ENCODE measurements around the gene ALKBH7. TPM values are rescaled to one million over a fixed set of nuclear protein-coding genes. Genes with fewer than 3 reads are reported as not detected.
A peak's percentile ranks its signal among the peaks of the same experiment; 100 is the strongest.

Gene ALKBH7
- total RNA-seq, 1 experiment from 2014 or later, result 35.7 TPM

DNA sequence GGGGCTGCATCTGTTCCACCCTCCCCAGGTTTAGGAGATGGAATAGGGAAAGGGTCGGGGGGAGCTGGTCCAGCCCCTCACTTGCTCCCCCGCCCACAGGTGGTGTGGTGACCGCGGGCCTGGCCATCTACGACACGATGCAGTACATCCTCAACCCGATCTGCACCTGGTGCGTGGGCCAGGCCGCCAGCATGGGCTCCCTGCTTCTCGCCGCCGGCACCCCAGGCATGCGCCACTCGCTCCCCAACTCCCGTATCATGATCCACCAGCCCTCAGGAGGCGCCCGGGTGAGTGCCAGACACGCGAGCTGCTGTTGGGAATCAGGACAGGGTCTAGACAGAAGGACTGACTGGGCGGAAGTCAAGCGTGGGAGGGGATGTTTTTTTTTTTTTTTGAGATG lies 8.2 kb upstream of the ALKBH7 start:
- DNase-seq (ENCODE audit: low read depth), result no peak

- DNase-seq (ENCODE audit: low read depth), result peak; percentile 99
These were observed 660 bp downstream of the ALKBH7 start for GRCh38 chr19:6373096-6373812.

DNA sequence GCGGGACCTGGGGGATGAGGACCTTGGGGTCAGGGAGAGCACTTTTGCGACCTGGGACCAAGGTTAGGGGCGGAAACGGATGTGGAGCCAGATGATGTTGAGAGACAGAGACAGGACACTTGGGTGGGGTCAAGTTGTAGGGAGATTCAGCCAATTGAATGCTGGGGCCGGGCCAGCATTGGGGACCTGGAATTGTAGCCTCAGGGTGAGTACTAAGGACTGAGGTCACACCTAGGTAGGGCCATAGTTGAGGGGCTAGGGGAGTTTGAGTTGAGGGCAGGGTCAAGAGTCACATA lies 1.2 kb downstream of the ALKBH7 start:
- DNase-seq (ENCODE audit: low read depth), result no peak

GRCh38 chr19:6374161-6374709 lies 1.6 kb downstream of the ALKBH7 start:
- DNase-seq (ENCODE audit: low read depth), result no peak

- DNase-seq (ENCODE audit: low read depth), result no peak
These were observed 2.3 kb downstream of the ALKBH7 start for GRCh38 chr19:6374711-6375410.

DNA sequence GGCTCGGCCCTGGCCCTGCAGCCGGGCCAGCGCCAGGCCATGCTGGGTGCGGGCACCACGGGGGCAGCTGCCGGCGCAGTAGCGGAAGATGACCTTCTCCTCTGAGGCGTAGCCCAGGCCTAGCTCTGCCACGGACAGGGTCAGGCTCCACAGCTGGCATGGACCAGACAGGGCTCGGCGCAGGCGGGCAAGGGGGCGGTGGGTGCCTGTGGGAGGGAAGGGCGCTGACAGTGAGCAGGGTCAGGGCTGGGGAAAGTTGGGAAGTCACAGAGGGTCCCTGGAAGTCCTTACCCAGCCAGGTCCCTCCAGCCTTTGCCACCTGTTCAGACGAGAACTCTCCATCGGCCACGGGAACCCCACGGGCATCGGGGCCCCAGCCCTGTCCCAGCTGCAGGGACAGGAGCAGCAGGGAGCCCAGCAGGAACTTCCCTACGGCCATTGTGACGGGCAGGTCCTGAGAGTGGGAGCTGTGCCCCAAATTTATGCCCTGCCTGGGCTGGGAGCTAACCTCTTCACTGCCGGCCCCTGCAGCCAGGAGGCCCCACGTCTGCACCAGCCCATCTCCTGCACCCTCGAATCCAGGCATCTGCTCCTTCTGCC lies 2.9 kb downstream of the ALKBH7 start, which contains the start of gene PSPN:
PSPN (minus strand) TSS at position 523 of the 600 bp plus-strand sequence; CDS start at position 439, 84 bp downstream.
- no peak for DNase-seq (ENCODE audit: low read depth)

- no peak for DNase-seq (ENCODE audit: low read depth)
These were observed 4.1 kb downstream of the ALKBH7 start for GRCh38 chr19:6376512-6377190.

GRCh38 chr19:6378041-6378440 lies 5.4 kb downstream of the ALKBH7 start:
- DNase-seq (ENCODE audit: low read depth), result no peak

- DNase-seq (ENCODE audit: low read depth), result no peak
These were observed 5.9 kb downstream of the ALKBH7 start for GRCh38 chr19:6378486-6378885.

DNA sequence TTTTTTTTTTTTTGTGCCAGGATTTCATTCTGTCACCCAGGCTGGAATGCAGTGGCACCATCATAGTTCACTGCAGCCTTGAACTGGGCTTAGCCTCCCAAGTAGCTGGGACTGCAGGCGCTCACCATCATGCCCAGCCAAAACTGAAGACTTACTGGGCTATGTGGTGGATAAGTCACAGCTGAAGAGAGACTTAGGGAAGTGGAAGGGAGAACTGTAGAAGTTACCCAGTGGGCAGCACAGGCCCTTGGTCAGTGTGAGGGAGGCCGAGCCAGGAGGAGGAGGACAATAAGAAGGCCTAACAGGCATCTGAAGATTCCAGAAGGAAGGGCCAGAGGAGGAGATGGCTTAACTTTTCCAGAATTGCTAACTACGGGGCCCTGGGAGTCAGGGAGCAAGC lies 7.2 kb downstream of the ALKBH7 start:
- no peak for DNase-seq (ENCODE audit: low read depth)

- no peak for DNase-seq (ENCODE audit: low read depth)
These were observed 8.6 kb downstream of the ALKBH7 start for GRCh38 chr19:6381030-6381750.

- DNase-seq (ENCODE audit: low read depth), result no peak
These were observed 10.6 kb downstream of the ALKBH7 start for GRCh38 chr19:6383188-6383587.

GRCh38 chr19:6384381-6384780 lies 11.8 kb downstream of the ALKBH7 start:
- no peak for DNase-seq (ENCODE audit: low read depth)

DNA sequence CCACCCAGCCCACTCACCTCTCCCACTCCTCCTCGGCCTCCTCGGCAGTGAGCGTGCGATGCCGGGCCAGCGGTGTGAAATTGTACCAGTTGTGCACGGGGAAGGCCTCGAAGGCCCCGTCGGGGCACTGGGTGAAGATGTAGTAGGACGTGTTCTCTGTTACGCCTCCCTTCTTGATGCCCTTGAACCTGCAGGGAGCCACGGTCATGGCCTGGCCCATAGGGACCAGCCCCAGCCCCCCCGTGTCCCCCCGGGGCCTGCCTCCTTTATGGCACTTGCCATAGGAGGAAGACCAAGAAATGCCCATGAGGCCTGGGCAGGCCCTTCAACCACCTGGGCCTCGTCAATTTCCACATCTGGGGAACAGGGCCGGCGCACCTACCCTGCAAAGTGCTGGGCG lies 14.8 kb downstream of the ALKBH7 start:
- DNase-seq (ENCODE audit: low read depth), result no peak

GRCh38 chr19:6392221-6393073 lies 19.9 kb downstream of the ALKBH7 start:
- DNase-seq (ENCODE audit: low read depth), result no peak

DNA sequence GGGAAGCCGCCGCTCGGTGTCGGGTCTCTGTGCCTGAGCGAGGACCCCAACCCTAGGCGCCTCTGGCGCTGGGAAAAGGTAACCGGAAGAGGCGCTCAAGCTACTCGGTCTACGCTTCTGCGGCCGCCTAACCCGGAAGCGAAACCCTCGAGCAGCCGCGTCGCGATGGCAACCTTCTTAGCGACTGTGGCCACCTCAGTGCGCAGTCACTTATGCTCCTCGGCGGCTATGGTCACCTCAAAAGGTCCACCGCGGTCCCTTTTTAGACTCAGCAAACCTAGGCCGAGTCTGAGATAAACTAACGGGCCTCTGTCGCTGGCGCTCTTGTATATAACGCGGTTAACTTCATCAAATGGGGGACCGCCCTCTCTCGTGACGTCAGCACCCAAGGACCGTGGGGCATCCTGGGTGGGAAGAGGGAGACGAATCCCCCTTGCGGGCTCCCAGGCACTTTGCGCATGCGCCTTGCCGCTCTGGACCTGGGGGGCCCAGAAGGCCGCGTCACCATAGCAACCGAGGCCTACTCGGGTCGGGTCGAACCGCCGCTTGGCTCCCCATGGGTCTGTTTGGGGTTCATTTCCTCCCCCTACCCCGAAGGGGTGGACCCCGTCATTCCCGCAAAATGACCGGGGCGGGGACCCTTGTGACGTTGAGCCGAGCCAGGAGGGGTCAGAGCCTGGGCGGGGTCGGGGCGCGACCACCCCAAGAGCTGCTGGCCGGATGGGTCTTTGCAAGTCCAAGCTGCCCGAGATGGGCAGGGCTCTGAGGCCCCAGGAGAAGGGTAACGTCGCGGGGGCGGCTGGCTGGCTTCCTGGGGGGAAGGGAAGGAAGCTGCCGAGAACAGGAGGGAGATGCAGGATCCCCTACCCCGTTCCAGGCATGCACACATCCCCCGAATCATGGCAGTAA lies 20.7 kb downstream of the ALKBH7 start, which contains the start of gene GTF2F1:
GTF2F1 (minus strand) TSS at position 91 of the 909 bp plus-strand sequence. CDS start 169 bp downstream, outside the sequence.
- peak; percentile 97 for DNase-seq (ENCODE audit: low read depth)

DNA sequence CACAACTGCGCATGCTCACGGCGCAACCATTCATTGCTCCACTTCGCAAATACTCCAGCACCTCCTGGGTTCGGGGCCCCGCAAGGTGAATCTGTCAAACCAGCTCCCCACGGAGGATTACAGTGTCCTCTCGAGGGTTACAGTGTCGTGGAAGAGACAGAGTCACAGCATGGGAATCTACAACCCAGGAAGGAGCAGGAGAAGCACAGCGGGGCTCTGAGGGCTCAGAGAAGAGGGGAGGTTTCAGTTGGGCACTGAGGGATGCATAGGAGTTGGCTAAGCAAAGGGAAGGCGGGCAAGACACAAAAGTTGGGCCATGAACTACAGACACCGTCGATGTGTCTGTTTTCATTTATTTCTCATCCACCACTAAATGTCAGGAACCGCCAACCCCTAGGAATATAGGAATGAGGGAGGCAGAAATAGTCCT lies 21.4 kb downstream of the ALKBH7 start:
- DNase-seq (ENCODE audit: low read depth), result no peak

DNA sequence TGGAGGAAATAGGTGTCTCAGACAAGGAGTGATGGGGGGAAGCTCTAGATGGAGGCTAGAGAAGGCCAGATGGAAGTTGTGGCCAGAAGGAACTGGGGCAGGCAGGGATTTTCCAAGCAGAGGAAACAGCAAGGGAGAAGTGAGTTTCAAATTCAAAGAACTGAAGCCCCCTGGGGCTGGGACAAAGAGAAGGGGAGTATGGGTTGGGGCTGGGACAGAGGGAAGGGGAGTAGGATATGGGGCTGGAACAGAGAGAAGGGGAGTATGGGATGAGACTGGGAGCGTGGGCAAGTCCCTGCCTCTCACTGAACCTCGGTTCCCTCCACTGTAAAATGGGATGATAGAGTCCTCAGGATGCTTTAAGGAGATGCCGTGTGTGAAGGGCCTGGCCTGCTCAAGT lies 22.2 kb downstream of the ALKBH7 start:
- no peak for DNase-seq (ENCODE audit: low read depth)

- DNase-seq (ENCODE audit: low read depth), result no peak
These were observed 23.7 kb downstream of the ALKBH7 start for GRCh38 chr19:6396305-6396704.

All from Daoy (cell line).